ENCODE measurements around the gene RRAD. TPM values are rescaled to one million over a fixed set of nuclear protein-coding genes. Genes with fewer than 3 reads are reported as not detected.
"Not testable (repeated sequence)": the region's sequence is repeated elsewhere in the genome, so short reads cannot be mapped to it uniquely, and the experiment has no call there.

The RRAD gene
- total RNA-seq (2014; rRNA removed; shearing (Covaris generic)), result 0.22 and 1.1 TPM in 2 replicates
- polyA plus RNA-seq (2016; fragmentation: Nextera tagmentation; extraction: Ambion mirVana), result 0.70 and 0.76 TPM in 2 replicates

- H3K27me3 ChIP-seq (replicated peaks; ENCODE audit: insufficient read depth), result peaks cover 18% of the 10 kb centered on the region
- peak within 1 kb of the TSS; percentile 47; the same call in 1 of the 2 replicates for H2AFZ ChIP-seq
- H3K36me3 ChIP-seq (ENCODE audit: low read depth), result no peaks in the 10 kb centered on the region
- no peaks in the 10 kb centered on the region for H4K20me1 ChIP-seq (ENCODE audit: insufficient read depth)
- H3K4me3 ChIP-seq, result peak within 1 kb of the TSS; percentile 51
- H3K4me2 ChIP-seq (ENCODE audit: unreplicated experiment), result peak within 1 kb of the TSS; percentile 61
- 9 to 14% methylated on average over 27 to 41 of the region's 42 CpGs for WGBS, 2 experiments (ENCODE audit: low coverage in 1 of 2, low lambda C conversion rate in 2 of 2, missing lambda C conversion rate in 2 of 2)
- no peaks in the 10 kb centered on the region for H3K79me2 ChIP-seq (ENCODE audit: insufficient read depth)
- peak within 1 kb of the TSS; percentile 62 for H3K9ac ChIP-seq
- DNase-seq, result peak; percentile 54
- peaks cover 30% of the 10 kb centered on the region for H3F3A ChIP-seq (ENCODE audit: insufficient read depth)
- H3K27ac ChIP-seq, result peak within 1 kb of the TSS; percentile 74; the same call in 1 of the 2 replicates
- TF ChIP-seq EZH2 (IDR thresholded peaks at IDR 0.05; ENCODE audit: insufficient read depth, poor library complexity, severe bottlenecking), result peak; percentile 72
- peak; percentile 48 for TF ChIP-seq EZH2phosphoT487 (IDR thresholded peaks at IDR 0.05; ENCODE audit: insufficient read depth, low read depth)
- H3K4me1 ChIP-seq (ENCODE audit: insufficient read depth), result peaks cover 26% of the 10 kb centered on the region
- in situ Hi-C loops (cut with MboI), result no loop called here
- H3K9me3 ChIP-seq (ENCODE audit: low read depth), result no peaks in the 10 kb centered on the region
- no peaks in the 10 kb centered on the region for H3K9me2 ChIP-seq (ENCODE audit: insufficient read depth)
Measured at GRCh38 chr16:66925322-66925840, at the start of gene RRAD. TSS of gene RRAD (minus strand) at chr16:66925535. CDS start at chr16:66925179, 356 bp downstream.

GRCh38 chr16:66974932-66975246 lies 49.6 kb upstream of the RRAD start:
- Histone ChIP-seq H3K4me1 (ENCODE audit: insufficient read depth) (peaks cover 17% of the 10 kb centered on the region), H3F3A (ENCODE audit: insufficient read depth) (peaks cover 14% of the 10 kb centered on the region; the same call in 1 of the 2 replicates)
- H3K4me2 ChIP-seq (ENCODE audit: unreplicated experiment); H3K79me2 ChIP-seq (ENCODE audit: insufficient read depth); H3K9me2 ChIP-seq (ENCODE audit: insufficient read depth); H3K9me3 ChIP-seq (ENCODE audit: low read depth); H3K9ac ChIP-seq; H3K27me3 ChIP-seq (replicated peaks; ENCODE audit: insufficient read depth); DNase-seq; H3K36me3 ChIP-seq (ENCODE audit: low read depth); H2AFZ ChIP-seq; H4K20me1 ChIP-seq (ENCODE audit: insufficient read depth); H3K27ac ChIP-seq; H3K4me3 ChIP-seq: not testable (repeated sequence)
- WGBS, 2 experiments (ENCODE audit: low coverage in 1 of 2, low lambda C conversion rate in 2 of 2, missing lambda C conversion rate in 2 of 2), result 65 to 75% methylated on average over 11 of the region's 11 CpGs
- in situ Hi-C loops (cut with MboI), result loop anchor here (25.0 kb wide), 1 partner anchor 187 kb away; the partner anchor contains the start of genes B3GNT9, FBXL8, HSF4 and NOL3

- not testable (repeated sequence) for H3K36me3 ChIP-seq (ENCODE audit: low read depth); H3K9me2 ChIP-seq (ENCODE audit: insufficient read depth); H2AFZ ChIP-seq; H3K27me3 ChIP-seq (replicated peaks; ENCODE audit: insufficient read depth); H3K27ac ChIP-seq; H3K9me3 ChIP-seq (ENCODE audit: low read depth); H3K4me3 ChIP-seq; H3K79me2 ChIP-seq (ENCODE audit: insufficient read depth); H3K9ac ChIP-seq; DNase-seq; H3K4me2 ChIP-seq (ENCODE audit: unreplicated experiment); H4K20me1 ChIP-seq (ENCODE audit: insufficient read depth)
- 90 to 92% methylated on average over 10 to 32 of the region's 32 CpGs for WGBS, 2 experiments (ENCODE audit: low coverage in 1 of 2, low lambda C conversion rate in 2 of 2, missing lambda C conversion rate in 2 of 2)
- peaks cover 14% of the 10 kb centered on the region; the same call in 1 of the 2 replicates for H3F3A ChIP-seq (ENCODE audit: insufficient read depth)
- in situ Hi-C loops (cut with MboI), result loop anchor here (25.0 kb wide), 1 partner anchor 188 kb away; the partner anchor contains the start of genes B3GNT9, FBXL8, HSF4 and NOL3
- H3K4me1 ChIP-seq (ENCODE audit: insufficient read depth), result peaks cover 17% of the 10 kb centered on the region
Measured at GRCh38 chr16:66974156-66974931, 49.0 kb upstream of the RRAD start.

- in situ Hi-C loops (cut with MboI), result loop anchor here (25.0 kb wide), 1 partner anchor 189 kb away; the partner anchor contains the start of genes B3GNT9, FBXL8, HSF4 and NOL3
Measured at GRCh38 chr16:66973716-66974115, 48.4 kb upstream of the RRAD start.

More at GRCh38 chr16:66973716-66974115, 48.4 kb upstream of the RRAD start:
- Histone ChIP-seq H3K9me2 (ENCODE audit: insufficient read depth) (no peaks in the 10 kb centered on the region), H3K4me2 (ENCODE audit: unreplicated experiment) (no peak overlapping the region), H3K79me2 (ENCODE audit: insufficient read depth) (no peaks in the 10 kb centered on the region), H3K36me3 (ENCODE audit: low read depth) (no peaks in the 10 kb centered on the region), H3K27me3 (replicated peaks; ENCODE audit: insufficient read depth) (no peaks in the 10 kb centered on the region), H3K4me3 (no peak overlapping the region), H3K27ac (no peak overlapping the region), H3K9me3 (ENCODE audit: low read depth) (no peaks in the 10 kb centered on the region), H3K4me1 (ENCODE audit: insufficient read depth) (peaks cover 11% of the 10 kb centered on the region), H3F3A (ENCODE audit: insufficient read depth) (peaks cover 14% of the 10 kb centered on the region; the same call in 1 of the 2 replicates), H2AFZ (no peak overlapping the region), H4K20me1 (ENCODE audit: insufficient read depth) (no peaks in the 10 kb centered on the region), H3K9ac (no peak overlapping the region)
- 91% methylated on average over 6 of the region's 6 CpGs for WGBS, 2 experiments (ENCODE audit: low coverage in 1 of 2, low lambda C conversion rate in 2 of 2, missing lambda C conversion rate in 2 of 2)
- TF ChIP-seq EZH2 (IDR thresholded peaks at IDR 0.05; ENCODE audit: insufficient read depth, poor library complexity, severe bottlenecking) (no peak), EZH2phosphoT487 (IDR thresholded peaks at IDR 0.05; ENCODE audit: insufficient read depth, low read depth) (no peak)
- no peak for DNase-seq
